SH-SY5Y (cell line): ENCODE measurements around the gene LINC01488.

ENCODE experiments used
- GATA2 ChIP-seq: IDR thresholded peaks from 2 replicates; pipeline ENCODE4 v1.6.1; 2011; ENCODE audit warnings: mild to moderate bottlenecking, low read depth, low read length
- GATA3 ChIP-seq: IDR thresholded peaks from 2 replicates; pipeline ENCODE4 v1.6.1; 2011; ENCODE audit warnings: low read depth, mild to moderate bottlenecking, low read length, moderate library complexity

DNA sequence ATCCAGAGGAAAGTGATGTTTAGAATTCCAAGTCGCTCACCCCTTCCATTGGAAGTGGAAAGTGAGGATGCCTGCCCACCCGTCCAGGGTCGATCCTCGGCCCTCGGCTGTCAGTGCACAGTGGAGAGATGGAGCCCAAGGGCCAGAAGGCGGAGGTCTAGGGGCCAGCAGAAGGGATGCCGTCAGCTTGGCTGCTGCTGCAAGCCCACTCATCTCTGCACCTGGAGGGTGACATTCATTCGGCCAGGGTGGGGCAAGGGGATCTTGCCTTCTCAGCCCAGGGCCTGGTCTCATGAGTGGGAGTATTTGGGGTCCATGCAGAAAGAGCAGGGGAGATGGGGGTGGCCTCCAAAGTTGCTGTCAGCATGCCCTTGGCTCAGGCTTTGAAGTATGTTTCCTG lies 30.7 kb downstream of the LINC01488 start:
- TF ChIP-seq GATA3 (no peak), GATA2 (no peak)
